ENCODE measurements around the gene ERCC4. TPM values are rescaled to one million over a fixed set of nuclear protein-coding genes. Genes with fewer than 3 reads are reported as not detected.
A peak's percentile ranks its signal among the peaks of the same experiment; 100 is the strongest.

ERCC4 gene
- total and polyA plus RNA-seq, 3 donors from 2014 or later: 17.7 to 29.3 (median 19.6) TPM

DNA sequence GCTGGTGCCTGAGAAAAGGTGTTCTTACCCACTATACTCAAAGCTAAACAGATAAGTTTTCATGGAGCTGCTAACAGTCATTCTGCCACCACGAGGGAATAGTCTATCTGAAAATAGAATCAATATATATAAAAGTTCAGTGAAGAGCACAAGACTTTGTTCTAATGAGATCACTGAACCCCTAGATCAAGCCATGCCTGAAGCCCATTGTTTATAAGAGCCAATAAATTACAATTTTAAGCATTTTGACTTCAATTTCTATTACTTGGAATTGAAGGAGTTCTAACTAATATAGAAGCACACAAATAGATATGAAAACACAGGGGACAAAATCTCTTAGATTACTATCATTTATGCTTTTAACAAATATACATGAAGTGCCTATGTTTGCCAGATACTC, 24.4 kb upstream of the ERCC4 start:
- Histone ChIP-seq H3K9me3 (no peaks in the 10 kb centered on the region), H3K27ac (no peak overlapping the region), H3K4me3 (no peak overlapping the region), H3K36me3 (ENCODE audit: low read depth, missing control alignments) (no peaks in the 10 kb centered on the region), H3K27me3 (no peaks in the 10 kb centered on the region), H3K4me1 (no peaks in the 10 kb centered on the region)
- intact Hi-C loops (cut with DNase I; ENCODE audit: low total_unique reads): no loop called here
- no peak for DNase-seq
- no peak for TF ChIP-seq POLR2A (IDR thresholded peaks at IDR 0.05)
- TF ChIP-seq, protein P1, sequence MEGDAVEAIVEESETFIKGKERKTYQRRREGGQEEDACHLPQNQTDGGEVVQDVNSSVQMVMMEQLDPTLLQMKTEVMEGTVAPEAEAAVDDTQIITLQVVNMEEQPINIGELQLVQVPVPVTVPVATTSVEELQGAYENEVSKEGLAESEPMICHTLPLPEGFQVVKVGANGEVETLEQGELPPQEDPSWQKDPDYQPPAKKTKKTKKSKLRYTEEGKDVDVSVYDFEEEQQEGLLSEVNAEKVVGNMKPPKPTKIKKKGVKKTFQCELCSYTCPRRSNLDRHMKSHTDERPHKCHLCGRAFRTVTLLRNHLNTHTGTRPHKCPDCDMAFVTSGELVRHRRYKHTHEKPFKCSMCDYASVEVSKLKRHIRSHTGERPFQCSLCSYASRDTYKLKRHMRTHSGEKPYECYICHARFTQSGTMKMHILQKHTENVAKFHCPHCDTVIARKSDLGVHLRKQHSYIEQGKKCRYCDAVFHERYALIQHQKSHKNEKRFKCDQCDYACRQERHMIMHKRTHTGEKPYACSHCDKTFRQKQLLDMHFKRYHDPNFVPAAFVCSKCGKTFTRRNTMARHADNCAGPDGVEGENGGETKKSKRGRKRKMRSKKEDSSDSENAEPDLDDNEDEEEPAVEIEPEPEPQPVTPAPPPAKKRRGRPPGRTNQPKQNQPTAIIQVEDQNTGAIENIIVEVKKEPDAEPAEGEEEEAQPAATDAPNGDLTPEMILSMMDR (IDR thresholded peaks at IDR 0.05): no peak
- 80 to 86% methylated on average over 1 of the region's 1 CpG for WGBS, 2 donors

DNA sequence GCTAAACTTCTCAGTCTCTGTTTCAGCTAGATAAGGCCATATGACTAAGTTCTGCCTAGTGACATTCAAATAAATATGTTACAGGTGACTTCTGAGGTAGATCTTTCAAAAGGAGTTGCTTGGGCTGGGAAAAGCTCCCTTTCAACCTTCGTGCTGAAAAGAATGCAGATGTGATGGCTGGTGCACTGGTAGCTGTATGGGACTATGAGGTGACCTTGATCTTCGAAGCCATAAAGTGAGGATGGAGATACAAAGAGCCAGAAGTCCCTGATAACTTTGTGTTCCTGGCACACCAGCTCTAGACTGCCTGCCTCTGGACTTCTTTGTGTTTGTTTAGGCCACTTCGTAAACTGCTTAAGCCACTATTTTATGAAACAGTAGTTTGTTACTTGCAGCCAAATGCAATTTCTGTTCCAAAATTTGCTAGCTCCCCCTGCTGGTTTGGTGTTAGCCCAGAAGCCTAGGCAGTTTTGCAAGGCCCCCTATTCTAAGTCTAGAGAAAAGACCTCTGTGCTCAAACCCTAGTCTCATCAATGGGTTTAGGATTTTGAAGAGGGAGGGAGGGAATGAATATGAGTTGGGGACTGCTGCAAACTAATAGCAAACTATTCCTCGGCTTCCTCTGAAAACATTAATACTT, 23.3 kb upstream of the ERCC4 start:
- no peak overlapping the region for H3K4me3 ChIP-seq
- intact Hi-C loops (cut with DNase I; ENCODE audit: low total_unique reads): no loop called here
- WGBS, 2 donors: 59 to 69% methylated on average over 4 of the region's 4 CpGs

DNA sequence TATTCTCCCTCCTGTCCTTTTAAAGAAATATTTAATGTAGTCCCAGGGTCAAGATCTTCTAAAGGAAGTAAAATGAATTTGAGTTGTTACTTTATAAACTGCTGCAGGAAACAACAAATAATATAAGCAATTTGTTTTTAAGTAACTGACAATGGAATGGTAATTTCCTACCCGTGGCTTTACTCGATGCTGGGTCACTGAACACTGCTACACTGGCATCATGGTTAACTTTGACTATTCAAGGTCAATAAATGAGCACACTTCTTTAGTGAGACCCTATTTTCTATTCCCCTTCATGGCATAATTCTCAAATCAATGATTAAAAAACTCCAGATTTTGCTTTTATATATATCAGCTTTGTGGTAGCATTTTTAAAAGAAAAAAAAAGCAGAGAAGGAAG, 22.1 kb upstream of the ERCC4 start:
- 38 to 60% methylated on average over 2 of the region's 2 CpGs for WGBS, 2 donors
- intact Hi-C loops (cut with DNase I; ENCODE audit: low total_unique reads): no loop called here
- no peaks in the 10 kb centered on the region for H3K36me3 ChIP-seq (ENCODE audit: low read depth, missing control alignments)
- no peaks in the 10 kb centered on the region for H3K9me3 ChIP-seq
- H3K4me1 ChIP-seq: no peaks in the 10 kb centered on the region
- no peaks in the 10 kb centered on the region for H3K27me3 ChIP-seq
- TF ChIP-seq POLR2A (IDR thresholded peaks at IDR 0.05): no peak
- no peak for DNase-seq
- no peak overlapping the region for H3K27ac ChIP-seq
- no peak overlapping the region for H3K4me3 ChIP-seq

More for the DNA sequence above, 23.3 kb upstream of the ERCC4 start:
- Histone ChIP-seq H3K27me3 (no peaks in the 10 kb centered on the region), H3K27ac (no peak overlapping the region), H3K4me1 (no peaks in the 10 kb centered on the region), H3K9me3 (no peaks in the 10 kb centered on the region), H3K36me3 (ENCODE audit: low read depth, missing control alignments) (no peaks in the 10 kb centered on the region)
- no peak for DNase-seq
- no peak for TF ChIP-seq POLR2A (IDR thresholded peaks at IDR 0.05)
- TF ChIP-seq, protein P1 (IDR thresholded peaks at IDR 0.05): peak in 1 of 3 experiments; percentile 14

DNA sequence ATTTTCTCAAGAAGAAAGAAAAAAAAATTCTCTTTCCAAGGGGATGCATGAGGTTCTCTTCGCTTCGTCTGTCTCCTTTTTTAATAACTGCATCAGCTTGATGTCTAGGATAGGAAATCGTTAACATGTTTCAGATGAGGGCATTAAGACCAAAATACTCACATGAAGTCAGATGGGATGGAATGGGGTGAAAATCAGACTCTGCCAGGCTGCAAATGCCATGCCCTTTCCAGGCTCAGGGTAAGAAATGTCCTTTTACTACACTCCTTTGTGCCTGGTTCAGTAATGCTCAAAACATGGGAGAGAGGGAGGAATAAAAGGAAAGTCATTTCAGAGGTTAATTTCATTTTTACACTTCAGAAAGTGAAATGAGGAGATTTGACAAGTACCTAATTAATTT, 21.7 kb upstream of the ERCC4 start:
- Histone ChIP-seq H3K9me3 (no peaks in the 10 kb centered on the region), H3K27me3 (no peaks in the 10 kb centered on the region), H3K36me3 (ENCODE audit: low read depth, missing control alignments) (no peaks in the 10 kb centered on the region), H3K4me3 (no peak overlapping the region), H3K4me1 (no peaks in the 10 kb centered on the region), H3K27ac (no peak overlapping the region)
- intact Hi-C loops (cut with DNase I; ENCODE audit: low total_unique reads): no loop called here
- DNase-seq: no peak
- WGBS, 2 donors: 79 to 80% methylated on average over 3 of the region's 3 CpGs
- TF ChIP-seq POLR2A (IDR thresholded peaks at IDR 0.05): no peak
- TF ChIP-seq, protein P1 (IDR thresholded peaks at IDR 0.05): no peak

DNA sequence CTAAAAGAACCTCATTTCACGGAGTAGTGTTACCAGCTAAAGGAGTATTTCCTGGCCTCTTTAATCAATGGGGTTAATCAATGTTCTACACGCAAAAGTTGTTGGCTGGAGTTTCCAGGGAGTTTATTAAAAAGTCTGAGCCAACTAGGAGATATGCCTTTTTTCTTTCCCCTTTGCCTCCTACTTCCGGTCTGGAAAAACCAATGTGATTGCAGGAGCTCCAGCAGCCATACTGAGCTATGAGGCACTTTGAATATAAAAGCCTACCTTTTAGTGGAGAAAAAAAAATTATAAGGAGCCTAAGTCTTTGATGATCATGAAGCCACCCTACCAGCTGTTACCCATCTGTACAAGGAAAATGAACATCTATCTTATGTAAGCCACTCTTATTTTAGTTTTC, 17.9 kb upstream of the ERCC4 start:
- TF ChIP-seq, protein P1 (IDR thresholded peaks at IDR 0.05): no peak
- TF ChIP-seq POLR2A (IDR thresholded peaks at IDR 0.05): no peak
- intact Hi-C loops (cut with DNase I; ENCODE audit: low total_unique reads): no loop called here

More for the DNA sequence above, 17.9 kb upstream of the ERCC4 start:
- no peak for DNase-seq
- 88% methylated on average over 3 of the region's 3 CpGs for WGBS, 2 donors
- Histone ChIP-seq H3K27ac (no peak overlapping the region), H3K4me3 (no peak overlapping the region), H3K36me3 (ENCODE audit: low read depth, missing control alignments) (no peaks in the 10 kb centered on the region), H3K4me1 (no peaks in the 10 kb centered on the region), H3K27me3 (no peaks in the 10 kb centered on the region), H3K9me3 (no peaks in the 10 kb centered on the region)
